PFSK-1 (cell line): Measurements from ENCODE around the gene EFHD1.

Source experiments
- FOXP2 ChIP-seq: optimal IDR thresholded peaks from 2 replicates; pipeline ENCODE3; 2011; ENCODE audit warnings: borderline replicate concordance, control low read depth, inconsistent platforms; ENCODE audit not compliant: insufficient read depth; ENCODE audit errors: extremely low read length, extremely low read depth
- POLR2AphosphoS5 ChIP-seq: IDR thresholded peaks from 2 replicates; pipeline ENCODE4 v1.6.1; 2012; ENCODE audit warnings: low read depth, mild to moderate bottlenecking, control low read depth, low read length, moderate library complexity
- SIN3A ChIP-seq: IDR thresholded peaks from 2 replicates; pipeline ENCODE4 v1.6.1; 2012; ENCODE audit warnings: mild to moderate bottlenecking, low read length, moderate library complexity, borderline replicate concordance; ENCODE audit not compliant: insufficient read depth
- TAF1 ChIP-seq: IDR thresholded peaks from 2 replicates; pipeline ENCODE4 v1.6.1; 2012; ENCODE audit warnings: low read length, control low read depth, borderline replicate concordance; ENCODE audit not compliant: insufficient read depth
- TF ChIP-seq, protein P1 (sequence below), 2 experiments: IDR thresholded peaks; 2 replicates each; pipeline versions ENCODE4 v1.6.1 to v1.8.0; 2011 to 2012; ENCODE audit warnings: low read depth in 2 of 2, low read length in 2 of 2, control low read depth in 1 of 2, inconsistent platforms in 1 of 2, mild to moderate bottlenecking in 1 of 2, moderate library complexity in 1 of 2; ENCODE audit not compliant: insufficient read depth in 1 of 2

EFHD1 gene

DNA sequence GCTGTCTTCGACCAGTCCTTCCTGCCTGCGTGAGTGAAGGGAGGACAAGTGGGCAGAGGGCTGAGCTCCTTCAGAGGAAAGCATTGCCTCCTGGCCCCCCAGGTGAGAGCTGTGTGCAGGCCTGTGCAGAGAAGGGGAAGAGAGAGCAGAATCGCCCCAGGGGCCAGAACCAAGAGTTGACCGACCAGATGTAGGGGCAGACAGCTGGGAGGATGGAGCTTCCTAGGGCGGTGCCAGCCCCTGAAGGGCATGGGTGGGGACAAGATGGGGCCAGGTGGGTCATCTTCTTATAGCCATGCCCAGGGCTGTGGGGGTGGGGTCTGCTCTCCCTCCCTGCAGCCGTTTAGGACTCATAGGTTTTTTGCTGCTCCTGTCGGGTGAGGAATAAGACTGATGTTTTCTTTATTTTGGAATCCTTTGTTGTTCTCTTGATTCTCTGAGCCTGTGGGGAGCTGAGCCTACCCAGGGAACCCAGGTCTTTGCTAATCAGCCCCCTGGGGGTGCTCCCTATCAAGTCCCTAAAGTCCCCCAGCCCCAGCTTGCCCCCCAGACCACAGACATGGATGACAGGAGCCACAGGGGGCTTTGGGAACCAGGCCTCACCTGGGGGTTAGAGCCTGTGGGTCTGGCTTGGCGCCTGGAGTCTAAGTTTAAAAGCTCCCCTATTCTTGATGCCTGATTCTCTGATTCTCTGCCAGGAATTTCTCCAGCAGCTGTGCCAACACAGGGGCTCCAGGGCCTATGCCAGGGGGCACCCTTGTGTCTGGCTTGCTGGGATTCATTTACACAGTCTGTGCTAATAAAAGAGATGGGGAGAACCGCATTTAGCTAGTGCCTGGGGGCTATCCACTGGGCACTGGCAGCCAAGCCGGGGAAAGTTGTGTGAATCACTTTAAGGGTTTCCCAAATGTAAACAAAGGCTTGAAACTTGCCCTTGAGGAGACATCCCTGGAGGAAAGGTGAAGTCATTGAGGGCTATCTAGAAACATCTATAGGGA lies 9.3 kb upstream of the EFHD1 start:
- no peak for TF ChIP-seq POLR2AphosphoS5
- TF ChIP-seq FOXP2, result no peak
- TF ChIP-seq TAF1, result no peak
- TF ChIP-seq SIN3A, result no peak
- TF ChIP-seq, protein P1, sequence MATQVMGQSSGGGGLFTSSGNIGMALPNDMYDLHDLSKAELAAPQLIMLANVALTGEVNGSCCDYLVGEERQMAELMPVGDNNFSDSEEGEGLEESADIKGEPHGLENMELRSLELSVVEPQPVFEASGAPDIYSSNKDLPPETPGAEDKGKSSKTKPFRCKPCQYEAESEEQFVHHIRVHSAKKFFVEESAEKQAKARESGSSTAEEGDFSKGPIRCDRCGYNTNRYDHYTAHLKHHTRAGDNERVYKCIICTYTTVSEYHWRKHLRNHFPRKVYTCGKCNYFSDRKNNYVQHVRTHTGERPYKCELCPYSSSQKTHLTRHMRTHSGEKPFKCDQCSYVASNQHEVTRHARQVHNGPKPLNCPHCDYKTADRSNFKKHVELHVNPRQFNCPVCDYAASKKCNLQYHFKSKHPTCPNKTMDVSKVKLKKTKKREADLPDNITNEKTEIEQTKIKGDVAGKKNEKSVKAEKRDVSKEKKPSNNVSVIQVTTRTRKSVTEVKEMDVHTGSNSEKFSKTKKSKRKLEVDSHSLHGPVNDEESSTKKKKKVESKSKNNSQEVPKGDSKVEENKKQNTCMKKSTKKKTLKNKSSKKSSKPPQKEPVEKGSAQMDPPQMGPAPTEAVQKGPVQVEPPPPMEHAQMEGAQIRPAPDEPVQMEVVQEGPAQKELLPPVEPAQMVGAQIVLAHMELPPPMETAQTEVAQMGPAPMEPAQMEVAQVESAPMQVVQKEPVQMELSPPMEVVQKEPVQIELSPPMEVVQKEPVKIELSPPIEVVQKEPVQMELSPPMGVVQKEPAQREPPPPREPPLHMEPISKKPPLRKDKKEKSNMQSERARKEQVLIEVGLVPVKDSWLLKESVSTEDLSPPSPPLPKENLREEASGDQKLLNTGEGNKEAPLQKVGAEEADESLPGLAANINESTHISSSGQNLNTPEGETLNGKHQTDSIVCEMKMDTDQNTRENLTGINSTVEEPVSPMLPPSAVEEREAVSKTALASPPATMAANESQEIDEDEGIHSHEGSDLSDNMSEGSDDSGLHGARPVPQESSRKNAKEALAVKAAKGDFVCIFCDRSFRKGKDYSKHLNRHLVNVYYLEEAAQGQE (IDR thresholded peaks at IDR 0.05; ENCODE audit: insufficient read depth in 1 of 2, low read depth in 2 of 2, low read length in 2 of 2), result no peak

DNA sequence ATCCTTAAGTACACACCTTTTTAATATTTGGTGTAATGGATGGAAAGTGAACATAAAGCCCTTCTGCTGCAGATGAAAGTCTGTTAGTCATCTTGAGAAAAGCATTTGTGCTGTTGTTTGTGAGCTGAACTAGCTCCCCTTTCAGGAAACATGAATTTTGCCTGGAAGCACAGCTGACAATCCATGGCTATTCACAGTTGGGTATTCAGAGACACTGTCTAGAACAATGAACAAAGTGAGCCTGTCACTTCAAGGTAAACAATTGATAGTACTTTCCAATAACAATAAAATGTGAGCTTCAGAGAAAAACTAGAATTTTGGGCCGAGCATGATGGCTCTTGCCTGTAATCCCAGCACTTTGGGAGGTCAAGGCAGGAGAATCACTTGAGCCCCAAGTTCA lies 6.8 kb upstream of the EFHD1 start:
- TF ChIP-seq TAF1 (no peak), SIN3A (no peak), POLR2AphosphoS5 (no peak), FOXP2 (no peak)
- TF ChIP-seq, protein P1 (IDR thresholded peaks at IDR 0.05; ENCODE audit: insufficient read depth in 1 of 2, low read depth in 2 of 2, low read length in 2 of 2), result no peak

DNA sequence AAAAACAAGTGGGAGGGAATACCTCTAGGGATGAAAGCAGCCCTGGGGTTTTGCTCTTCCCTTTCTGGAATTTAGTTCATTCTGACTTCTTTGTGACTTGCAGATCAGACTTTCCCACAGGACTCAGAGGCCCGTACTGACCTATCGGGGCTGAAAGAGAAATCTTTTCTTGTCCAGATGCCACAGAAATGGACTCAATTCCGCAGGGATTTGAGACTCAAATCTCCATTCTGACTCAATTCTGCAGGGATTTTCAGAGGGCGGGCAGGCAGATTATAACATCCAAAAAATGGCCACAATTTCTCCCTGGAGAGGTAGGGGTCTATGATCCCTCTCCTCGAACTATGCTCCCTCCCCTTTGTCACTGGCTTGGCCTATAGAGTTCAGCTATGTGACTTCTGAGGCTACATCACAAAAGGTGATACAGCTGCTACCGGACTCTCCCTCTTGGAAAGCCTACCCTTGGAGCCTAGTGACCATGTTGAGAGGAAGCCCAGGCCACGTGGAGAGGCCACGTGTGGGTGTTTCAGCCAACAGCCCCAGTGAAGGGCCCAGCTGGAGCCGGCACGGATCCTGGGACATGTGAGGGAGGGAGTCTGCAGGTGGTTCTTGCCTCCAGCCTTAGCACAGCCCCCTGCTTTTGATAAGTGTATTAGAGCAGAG lies 4.8 kb upstream of the EFHD1 start:
- TF ChIP-seq POLR2AphosphoS5, result no peak
- TF ChIP-seq TAF1, result no peak
- TF ChIP-seq, protein P1 (IDR thresholded peaks at IDR 0.05; ENCODE audit: insufficient read depth in 1 of 2, low read depth in 2 of 2, low read length in 2 of 2), result no peak
- no peak for TF ChIP-seq FOXP2
- no peak for TF ChIP-seq SIN3A

DNA sequence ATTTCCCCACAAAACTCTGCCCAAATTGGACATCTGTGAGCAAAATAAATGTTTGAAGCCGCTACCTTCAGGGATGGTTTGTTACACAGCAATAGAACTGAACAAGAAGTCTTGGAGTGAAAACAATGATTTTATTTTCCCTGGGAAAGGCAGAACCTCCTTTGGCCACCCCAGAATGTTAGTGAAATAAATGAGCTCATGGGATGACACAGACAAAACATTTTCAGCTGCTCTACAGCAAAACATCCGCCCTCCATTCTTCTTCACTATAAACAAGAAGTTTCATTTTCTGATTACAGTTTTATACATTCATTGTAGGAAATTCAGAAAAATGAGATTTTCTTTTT lies 4.3 kb upstream of the EFHD1 start:
- TF ChIP-seq SIN3A, result no peak
- TF ChIP-seq TAF1, result no peak
- no peak for TF ChIP-seq FOXP2
- TF ChIP-seq, protein P1 (IDR thresholded peaks at IDR 0.05; ENCODE audit: insufficient read depth in 1 of 2, low read depth in 2 of 2, low read length in 2 of 2), result no peak
- no peak for TF ChIP-seq POLR2AphosphoS5
